Measurements from ENCODE around the gene CCDC106.

The CCDC106 gene

GRCh38 chr19:55686311-55687050, 38.5 kb downstream of the CCDC106 start:
- no peak for TF ChIP-seq CTCF (IDR thresholded peaks at IDR 0.05; ENCODE audit: insufficient read depth, low read length, missing control alignments)
- H3K4me3 ChIP-seq (ENCODE audit: low read depth, low read length): no peak overlapping the region
- CTCF ChIA-PET: no interaction called here
- POLR2A ChIA-PET: no interaction called here
- DNase-seq (ENCODE audit: low read depth, low spot score): no peak

GRCh38 chr19:55687281-55688201, 39.5 kb downstream of the CCDC106 start:
- no peak for TF ChIP-seq CTCF (IDR thresholded peaks at IDR 0.05; ENCODE audit: insufficient read depth, low read length, missing control alignments)
- no peak for DNase-seq (ENCODE audit: low read depth, low spot score)
- POLR2A ChIA-PET: no interaction called here
- CTCF ChIA-PET: no interaction called here
- H3K4me3 ChIP-seq (ENCODE audit: low read depth, low read length): no peak overlapping the region

GRCh38 chr19:55688422-55689218, 40.6 kb downstream of the CCDC106 start:
- CTCF ChIA-PET: no interaction called here
- TF ChIP-seq CTCF (IDR thresholded peaks at IDR 0.05; ENCODE audit: insufficient read depth, low read length, missing control alignments): no peak
- POLR2A ChIA-PET: no interaction called here
- no peak overlapping the region for H3K4me3 ChIP-seq (ENCODE audit: low read depth, low read length)
- DNase-seq (ENCODE audit: low read depth, low spot score): no peak

GRCh38 chr19:55689411-55690108, 41.5 kb downstream of the CCDC106 start:
- POLR2A ChIA-PET: no interaction called here
- DNase-seq (ENCODE audit: low read depth, low spot score): no peak
- CTCF ChIA-PET: interaction anchor here (1.6 kb wide), 1 partner anchor 18 kb away, joined by 7 read pairs; no protein-coding TSS in a partner anchor
- TF ChIP-seq CTCF (IDR thresholded peaks at IDR 0.05; ENCODE audit: insufficient read depth, low read length, missing control alignments): no peak
- H3K4me3 ChIP-seq (ENCODE audit: low read depth, low read length): no peak overlapping the region

GRCh38 chr19:55690109-55690768, 42.2 kb downstream of the CCDC106 start:
- POLR2A ChIA-PET: no interaction called here
- no peak for DNase-seq (ENCODE audit: low read depth, low spot score)
- CTCF ChIA-PET: interaction anchor here (1.6 kb wide), 1 partner anchor 19 kb away, joined by 7 read pairs; no protein-coding TSS in a partner anchor
- no peak overlapping the region for H3K4me3 ChIP-seq (ENCODE audit: low read depth, low read length)
- no peak for TF ChIP-seq CTCF (IDR thresholded peaks at IDR 0.05; ENCODE audit: insufficient read depth, low read length, missing control alignments)

Measured in AG04449 (cell line).